Limb (tissue), 2 donors: ENCODE data around the gene KCTD21.
"Not testable (repeated sequence)": the region's sequence is repeated elsewhere in the genome, so short reads cannot be mapped to it uniquely, and the experiment has no call there.

Source experiments
- DNase-seq, 2 donors: peaks; one replicate each; pipeline ENCODE4 v3.0.0-alpha.2; 2016; ENCODE audit errors: extremely low spot score in 2 of 2

The KCTD21 gene

GRCh38 chr11:78188286-78189173, at the start of gene KCTD21, which contains the start of gene USP35:
KCTD21 (minus strand) TSS chr11:78188626; CDS start chr11:78174554, 14,072 bp downstream.
USP35 (plus strand) TSS chr11:78188919; CDS start chr11:78196246, 7,327 bp downstream.
- DNase-seq: peak; percentile 96 to 98

GRCh38 chr11:78237293-78238046, 49.0 kb upstream of the KCTD21 start:
- DNase-seq: no peak

GRCh38 chr11:78234006-78234405, 45.6 kb upstream of the KCTD21 start:
- no peak for DNase-seq

GRCh38 chr11:78233046-78233445, 44.6 kb upstream of the KCTD21 start:
- not testable (repeated sequence) for DNase-seq

- peak in 1 of 2 donors; percentile 7 for DNase-seq
Measured at GRCh38 chr11:78231962-78232501, 43.6 kb upstream of the KCTD21 start.

GRCh38 chr11:78230161-78230877, 41.9 kb upstream of the KCTD21 start:
- DNase-seq: no peak

- DNase-seq: no peak
Measured at GRCh38 chr11:78229106-78229505, 40.7 kb upstream of the KCTD21 start.

GRCh38 chr11:78228467-78228866, 40.0 kb upstream of the KCTD21 start:
- DNase-seq: peak in 1 of 2 donors; percentile 48

GRCh38 chr11:78227921-78228320, 39.5 kb upstream of the KCTD21 start:
- DNase-seq: no peak

- DNase-seq: no peak
Measured at GRCh38 chr11:78226684-78227680, 38.6 kb upstream of the KCTD21 start.

- no peak for DNase-seq
Measured at GRCh38 chr11:78224906-78225420, 36.5 kb upstream of the KCTD21 start.

- no peak for DNase-seq
Measured at GRCh38 chr11:78224506-78224905, 36.1 kb upstream of the KCTD21 start.

- no peak for DNase-seq
Measured at GRCh38 chr11:78223320-78223954, 35.0 kb upstream of the KCTD21 start.

- not testable (repeated sequence) for DNase-seq
Measured at GRCh38 chr11:78222726-78223125, 34.3 kb upstream of the KCTD21 start.

- no peak for DNase-seq
Measured at GRCh38 chr11:78221396-78222315, 33.2 kb upstream of the KCTD21 start.

GRCh38 chr11:78220218-78221157, 32.1 kb upstream of the KCTD21 start:
- DNase-seq: no peak
